ENCODE results near the gene CDCA3.

CDCA3 gene

DNA sequence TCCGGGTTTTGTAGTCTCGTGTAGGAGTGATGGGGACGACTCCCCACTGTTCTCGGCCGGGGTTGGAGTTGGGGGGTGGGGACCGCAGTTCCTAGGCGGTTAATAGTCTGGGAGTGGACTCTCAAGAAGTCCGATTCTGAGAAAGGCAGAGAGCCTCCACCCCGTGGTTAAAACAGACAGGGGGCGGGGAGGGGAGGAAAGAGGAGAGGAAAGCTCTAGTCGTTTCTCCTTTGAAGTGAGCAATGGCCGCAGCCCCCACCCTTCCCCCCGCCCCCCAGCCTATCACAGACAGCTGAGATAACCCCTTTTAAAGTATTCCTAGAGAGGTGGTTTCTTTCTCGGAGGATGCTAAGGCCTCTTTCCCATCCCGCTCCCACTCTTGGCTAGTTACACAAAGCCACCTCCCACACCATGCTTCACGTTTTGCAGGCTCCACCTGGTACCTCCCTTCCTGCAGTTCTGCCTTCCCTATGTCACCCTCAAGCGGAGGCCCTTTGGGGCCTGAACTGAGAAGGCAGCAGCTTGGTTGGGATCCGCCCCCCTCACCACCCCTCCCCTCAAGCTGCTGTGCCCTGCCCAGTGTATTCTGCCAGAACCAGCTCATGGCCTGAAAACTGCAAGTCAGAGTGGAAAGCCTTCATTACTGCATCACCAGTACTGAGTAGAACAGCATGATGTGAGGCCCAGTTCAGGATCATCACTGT lies 1.7 kb upstream of the CDCA3 start:
- DNase-seq: no peak

- peak; percentile 99 for DNase-seq
These were observed 1.0 kb upstream of the CDCA3 start, which contains the start of gene USP5 for GRCh38 chr12:6851921-6852650. USP5 (plus strand) TSS chr12:6852150; CDS start chr12:6852180, 30 bp downstream.

DNA sequence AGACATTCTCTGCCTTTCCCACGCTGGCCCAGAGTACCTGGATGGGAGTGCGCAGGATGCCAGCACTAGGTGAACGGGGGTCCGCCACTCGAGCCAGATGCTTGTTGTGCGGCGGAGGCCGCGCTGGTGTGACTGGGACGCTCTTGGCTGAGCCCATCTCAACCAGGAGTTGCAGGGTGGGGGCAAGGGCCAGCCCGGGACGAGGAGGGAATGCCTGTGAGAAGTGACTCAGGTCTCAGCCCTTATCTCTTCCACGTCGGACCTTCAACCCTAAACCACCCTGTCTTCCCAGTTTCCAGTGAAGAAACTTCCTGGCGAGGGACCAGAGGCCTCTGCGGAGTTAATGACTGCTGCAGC lies 312 bp downstream of the CDCA3 start:
- no peak for DNase-seq

- no peak for DNase-seq
These were observed 1.0 kb downstream of the CDCA3 start for GRCh38 chr12:6849976-6850560.

DNA sequence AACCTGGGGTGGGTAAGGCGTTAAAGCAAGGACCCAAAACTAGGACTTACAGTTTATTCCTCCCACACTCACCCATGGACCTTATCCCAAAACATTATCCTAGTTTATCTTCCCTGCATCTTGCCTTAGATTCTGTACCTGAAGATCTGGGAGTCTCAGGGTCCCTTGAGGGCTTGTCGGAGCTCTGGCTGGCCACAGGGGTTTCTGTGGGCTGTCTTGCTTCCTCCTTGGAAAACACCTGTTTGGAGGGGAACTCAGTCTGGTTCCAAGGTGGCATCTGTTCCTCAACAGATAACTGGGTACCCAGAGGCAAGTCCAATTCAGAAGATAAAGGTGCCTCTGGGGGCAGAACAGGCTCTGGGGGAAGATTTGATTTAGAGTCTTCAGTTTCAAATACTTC lies 1.7 kb downstream of the CDCA3 start:
- no peak for DNase-seq

- DNase-seq: no peak
These were observed 3.4 kb downstream of the CDCA3 start for GRCh38 chr12:6847676-6848075.

DNA sequence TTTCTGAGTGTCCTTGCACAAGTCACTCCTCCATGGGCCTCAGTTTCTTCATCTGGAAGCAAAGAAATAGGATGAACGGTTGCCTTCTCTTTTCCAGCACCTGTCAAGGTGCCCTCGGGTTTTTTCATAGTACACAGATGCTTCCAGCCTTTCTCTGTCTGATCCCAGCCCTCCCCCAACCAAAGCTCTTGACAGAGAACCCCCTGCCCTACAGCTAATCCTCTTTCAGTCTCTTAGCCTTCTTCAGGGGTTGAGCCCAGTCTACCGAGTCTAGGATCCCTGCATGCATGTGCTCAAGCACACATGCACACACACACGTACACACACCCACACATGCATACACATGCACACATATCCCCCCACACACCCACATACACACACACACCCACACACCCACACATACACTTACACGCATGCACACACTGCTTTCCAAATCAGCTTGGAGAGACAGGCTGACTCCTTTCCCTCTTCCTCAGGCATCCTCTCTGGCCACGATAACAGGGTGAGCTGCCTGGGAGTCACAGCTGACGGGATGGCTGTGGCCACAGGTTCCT lies 4.7 kb downstream of the CDCA3 start:
- no peak for DNase-seq

DNA sequence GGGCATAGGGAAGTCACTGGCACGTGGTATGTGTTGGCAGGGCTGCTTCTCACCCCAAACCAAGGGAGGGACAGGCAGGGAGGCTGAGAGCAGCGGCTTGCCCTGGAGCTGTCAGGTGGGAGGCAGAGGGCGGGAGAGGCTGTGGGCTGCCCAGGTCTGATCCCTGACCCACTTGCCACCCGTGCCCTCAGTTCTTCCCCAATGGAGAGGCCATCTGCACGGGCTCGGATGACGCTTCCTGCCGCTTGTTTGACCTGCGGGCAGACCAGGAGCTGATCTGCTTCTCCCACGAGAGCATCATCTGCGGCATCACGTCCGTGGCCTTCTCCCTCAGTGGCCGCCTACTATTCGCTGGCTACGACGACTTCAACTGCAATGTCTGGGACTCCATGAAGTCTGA lies 5.7 kb downstream of the CDCA3 start:
- no peak for DNase-seq

- no peak for DNase-seq
These were observed 7.8 kb downstream of the CDCA3 start for GRCh38 chr12:6843118-6843902.

DNA sequence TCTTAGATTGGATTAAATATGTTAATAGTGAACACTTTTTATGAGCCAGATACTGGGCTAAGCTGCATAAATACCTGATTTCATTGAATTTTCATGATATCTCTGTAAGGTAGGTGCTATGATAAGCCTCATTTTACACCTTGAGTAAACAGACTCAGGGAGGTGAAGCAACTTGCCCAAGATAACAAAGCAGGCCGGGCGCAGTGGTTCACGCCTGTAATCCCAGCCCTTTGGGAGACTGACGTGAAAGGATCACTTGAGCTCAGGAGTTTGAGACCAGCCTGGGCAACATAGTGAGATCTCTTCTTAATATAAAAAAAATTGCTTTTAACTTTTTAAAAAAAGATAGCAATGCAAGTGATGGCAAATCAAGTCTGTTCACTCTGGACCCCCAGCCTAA lies 9.0 kb downstream of the CDCA3 start:
- no peak for DNase-seq

DNA sequence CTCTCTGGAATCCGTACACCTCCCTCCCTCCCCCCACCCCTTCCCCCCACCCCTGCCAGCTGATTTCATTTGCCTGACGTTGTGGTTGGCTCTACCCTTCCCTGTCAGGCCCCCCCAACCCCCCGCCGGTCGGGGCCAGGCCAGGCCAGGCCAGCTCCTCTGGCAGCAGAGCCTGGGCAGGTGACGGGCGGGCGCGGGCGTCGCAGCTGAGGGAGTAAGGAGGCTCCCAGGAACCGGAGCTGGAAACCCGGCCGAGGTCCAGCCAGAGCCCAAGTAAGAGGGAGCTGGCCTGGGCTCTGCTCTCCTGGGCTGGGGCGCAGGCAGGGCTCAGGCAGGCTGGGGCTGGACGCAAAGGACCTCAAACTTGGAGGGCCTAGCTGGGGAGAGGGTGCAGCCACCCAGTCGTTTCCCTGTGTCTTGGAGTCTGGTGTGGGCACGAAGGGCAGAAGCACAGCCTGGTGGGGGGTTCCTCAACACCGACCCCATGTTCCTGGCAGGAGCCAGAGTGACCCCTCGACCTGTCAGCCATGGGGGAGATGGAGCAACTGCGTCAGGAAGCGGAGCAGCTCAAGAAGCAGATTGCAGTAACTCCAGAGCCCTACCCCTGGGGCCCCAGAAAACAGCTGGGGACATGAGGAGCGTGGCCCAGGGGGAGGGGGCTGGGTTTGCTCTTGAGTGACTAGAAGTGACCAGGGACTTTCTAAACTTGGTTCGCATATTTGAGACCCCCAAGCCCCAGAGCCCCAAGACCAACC lies 10.1 kb downstream of the CDCA3 start, which contains the start of gene GNB3:
Gene GNB3, plus strand, starts transcription at position 165 of the 755 bp plus-strand sequence. Its CDS starts 363 bp downstream, at position 528.
- DNase-seq: no peak

DNA sequence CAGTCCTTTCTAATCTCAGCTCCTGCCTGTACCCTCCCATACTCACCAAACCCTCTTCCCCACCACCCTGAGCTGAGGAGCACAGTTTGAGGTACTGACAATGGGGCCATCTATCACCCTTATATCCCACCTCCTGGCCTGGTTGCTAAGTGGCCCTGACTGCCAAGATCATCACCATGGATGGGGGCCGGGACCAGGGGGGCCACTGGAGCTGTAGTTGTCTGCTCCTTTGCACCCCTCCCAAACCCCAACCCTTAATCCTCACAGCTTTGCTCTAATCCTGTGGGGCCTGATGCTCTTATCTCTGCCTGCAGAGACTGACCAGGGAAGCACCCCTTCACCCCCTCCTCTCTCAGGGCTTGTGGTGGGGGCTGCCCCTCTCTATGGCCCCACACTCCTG lies 10.8 kb downstream of the CDCA3 start:
- DNase-seq: no peak

DNA sequence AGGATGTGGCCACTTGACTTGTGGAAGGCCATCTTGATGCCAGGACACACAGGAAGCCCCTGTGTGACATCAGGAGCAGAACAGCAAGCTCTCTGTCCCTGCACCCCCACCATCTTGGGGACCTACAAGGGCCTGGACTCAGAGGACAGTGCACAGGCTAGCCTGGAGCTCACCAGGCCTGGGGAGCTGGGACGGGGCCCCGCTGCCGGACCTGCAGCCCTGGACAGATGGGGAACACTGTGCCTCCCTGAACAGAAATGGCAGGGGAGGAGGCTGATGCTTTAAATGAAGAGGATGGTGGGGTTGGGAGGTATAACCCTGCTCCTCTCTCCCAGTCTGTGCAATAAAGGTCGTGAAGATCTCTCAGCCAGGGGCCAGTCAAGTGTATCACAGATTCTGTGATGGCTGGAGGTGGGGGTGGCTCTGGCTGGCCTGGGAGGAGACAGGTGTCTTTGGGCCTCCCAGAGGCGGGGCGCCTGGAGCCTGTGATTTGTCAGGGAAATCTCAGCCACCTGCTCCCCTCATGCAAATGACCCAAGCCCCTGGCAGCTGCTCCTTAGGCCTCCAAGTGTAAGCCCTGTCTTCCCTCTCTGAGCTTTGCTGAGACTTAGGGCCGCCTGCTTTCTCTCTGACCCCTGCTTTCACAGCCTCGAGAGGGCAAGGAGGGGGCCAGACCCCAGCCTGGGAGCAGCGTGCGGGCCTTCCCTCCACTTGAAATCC lies 11.4 kb downstream of the CDCA3 start:
- peak; percentile 30 for DNase-seq

DNA sequence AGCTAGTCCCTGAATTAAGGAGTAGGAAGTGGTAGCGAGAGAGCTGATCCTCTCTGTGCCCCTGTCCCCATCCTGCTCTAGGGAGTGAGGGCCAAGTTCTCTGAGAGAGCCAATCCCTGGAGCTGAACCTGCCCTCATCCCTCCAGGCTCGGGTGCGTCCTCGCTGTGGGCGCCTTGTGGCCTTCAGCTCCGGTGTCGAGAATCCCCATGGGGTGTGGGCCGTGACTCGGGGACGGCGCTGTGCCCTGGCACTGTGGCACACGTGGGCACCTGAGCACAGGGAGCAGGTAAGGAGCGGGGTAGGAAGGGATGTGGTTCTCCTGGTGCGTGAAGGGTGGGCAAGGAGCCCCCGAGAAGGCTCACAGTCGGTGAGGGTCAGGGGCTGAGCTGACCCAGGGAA lies 12.2 kb downstream of the CDCA3 start:
- no peak for DNase-seq

GRCh38 chr12:6837370-6838060 lies 13.6 kb downstream of the CDCA3 start:
- no peak for DNase-seq

GRCh38 chr12:6836851-6837250 lies 14.2 kb downstream of the CDCA3 start:
- no peak for DNase-seq

- DNase-seq: no peak
These were observed 16.2 kb downstream of the CDCA3 start for GRCh38 chr12:6834873-6835272.

DNA sequence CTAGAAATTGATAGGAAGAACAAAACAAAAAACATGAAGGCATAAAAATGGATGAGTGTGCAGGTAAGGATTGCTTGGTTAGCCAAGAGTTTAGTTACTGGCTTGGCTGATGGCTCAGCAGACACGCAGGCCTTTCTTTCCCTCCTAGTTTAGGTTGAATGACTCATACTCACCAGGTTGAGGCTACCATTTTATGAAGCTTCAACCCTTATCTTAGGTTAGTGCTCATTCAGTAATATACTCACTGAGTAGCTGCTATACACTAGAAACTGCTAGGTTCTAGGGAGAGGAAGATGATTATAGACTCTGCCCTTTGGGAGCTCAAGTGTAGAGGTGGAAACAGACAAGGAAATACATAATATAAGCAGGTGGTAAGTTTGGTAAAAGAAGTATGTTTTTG lies 16.8 kb downstream of the CDCA3 start:
- DNase-seq: no peak

DNA sequence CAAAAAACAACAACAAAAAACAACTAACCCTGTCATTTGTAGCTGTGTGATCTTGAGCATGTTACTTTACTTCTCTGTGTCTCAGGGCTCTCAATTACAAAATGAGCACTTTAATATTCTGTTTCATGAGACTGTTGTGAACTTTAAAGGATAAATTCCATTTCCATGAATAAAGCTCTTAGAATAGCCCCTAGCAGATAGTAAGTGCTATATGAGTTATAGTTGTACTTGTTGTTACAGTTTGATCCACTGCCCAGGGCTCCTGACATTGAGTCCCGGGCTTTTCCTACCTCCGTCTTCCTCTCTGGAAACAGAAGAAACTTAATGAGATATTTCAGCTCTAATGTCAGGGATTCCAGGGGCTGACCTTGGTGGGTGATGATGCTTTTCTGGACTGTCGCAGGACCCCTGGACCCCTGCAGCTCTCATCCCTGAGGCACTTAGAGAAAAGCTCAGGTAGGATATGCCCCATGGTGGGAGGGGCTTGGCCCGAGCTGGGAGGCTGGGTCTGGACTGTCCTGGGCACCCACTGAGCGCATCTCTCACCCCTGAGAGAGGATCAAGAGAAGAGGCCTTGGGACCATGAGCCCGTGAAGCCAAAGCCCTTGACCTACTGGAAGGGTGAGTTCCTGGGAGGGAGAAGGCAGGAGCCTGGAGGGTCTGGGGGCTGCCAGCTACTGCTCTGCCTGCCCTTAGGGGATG lies 17.7 kb downstream of the CDCA3 start:
- no peak for DNase-seq

DNA sequence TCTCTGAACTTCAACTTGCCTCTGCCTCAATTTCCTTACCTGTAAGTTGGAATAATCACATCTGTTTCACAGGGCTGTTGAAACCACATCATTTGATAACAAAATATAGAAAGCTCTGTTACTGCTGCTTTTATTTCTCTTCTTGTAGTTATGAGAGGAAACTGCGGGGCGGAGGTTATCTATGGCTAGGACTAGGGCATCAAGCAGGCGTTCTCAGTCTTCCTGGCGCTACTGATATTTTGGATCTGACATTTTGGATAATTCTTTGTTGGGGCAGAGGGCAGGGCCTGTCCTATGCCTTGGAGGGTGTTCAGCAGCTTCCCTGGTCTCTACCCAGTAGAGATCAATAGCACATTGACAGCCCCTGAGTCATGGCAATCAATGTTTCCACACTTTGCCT lies 19.0 kb downstream of the CDCA3 start:
- no peak for DNase-seq

Data from NCI-H1436 treated with DMSO at 0.1 percent for 48 hours (cell line).